GM19324 (cell line): ENCODE measurements around the gene NIBAN1.
A peak's percentile ranks its signal among the peaks of the same experiment; 100 is the strongest.
"Not testable (repeated sequence)": the region's sequence is repeated elsewhere in the genome, so short reads cannot be mapped to it uniquely, and the experiment has no call there.

Source experiments
- ATAC-seq: cut with Tn5 transposase; IDR thresholded peaks from one replicate; pipeline ENCODE4 v1.9.1; 2021; ENCODE audit warnings: mild to moderate bottlenecking, moderate library complexity; ENCODE audit not compliant: unreplicated experiment, low FRiP score

NIBAN1 gene, protein sequence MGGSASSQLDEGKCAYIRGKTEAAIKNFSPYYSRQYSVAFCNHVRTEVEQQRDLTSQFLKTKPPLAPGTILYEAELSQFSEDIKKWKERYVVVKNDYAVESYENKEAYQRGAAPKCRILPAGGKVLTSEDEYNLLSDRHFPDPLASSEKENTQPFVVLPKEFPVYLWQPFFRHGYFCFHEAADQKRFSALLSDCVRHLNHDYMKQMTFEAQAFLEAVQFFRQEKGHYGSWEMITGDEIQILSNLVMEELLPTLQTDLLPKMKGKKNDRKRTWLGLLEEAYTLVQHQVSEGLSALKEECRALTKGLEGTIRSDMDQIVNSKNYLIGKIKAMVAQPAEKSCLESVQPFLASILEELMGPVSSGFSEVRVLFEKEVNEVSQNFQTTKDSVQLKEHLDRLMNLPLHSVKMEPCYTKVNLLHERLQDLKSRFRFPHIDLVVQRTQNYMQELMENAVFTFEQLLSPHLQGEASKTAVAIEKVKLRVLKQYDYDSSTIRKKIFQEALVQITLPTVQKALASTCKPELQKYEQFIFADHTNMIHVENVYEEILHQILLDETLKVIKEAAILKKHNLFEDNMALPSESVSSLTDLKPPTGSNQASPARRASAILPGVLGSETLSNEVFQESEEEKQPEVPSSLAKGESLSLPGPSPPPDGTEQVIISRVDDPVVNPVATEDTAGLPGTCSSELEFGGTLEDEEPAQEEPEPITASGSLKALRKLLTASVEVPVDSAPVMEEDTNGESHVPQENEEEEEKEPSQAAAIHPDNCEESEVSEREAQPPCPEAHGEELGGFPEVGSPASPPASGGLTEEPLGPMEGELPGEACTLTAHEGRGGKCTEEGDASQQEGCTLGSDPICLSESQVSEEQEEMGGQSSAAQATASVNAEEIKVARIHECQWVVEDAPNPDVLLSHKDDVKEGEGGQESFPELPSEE

DNA sequence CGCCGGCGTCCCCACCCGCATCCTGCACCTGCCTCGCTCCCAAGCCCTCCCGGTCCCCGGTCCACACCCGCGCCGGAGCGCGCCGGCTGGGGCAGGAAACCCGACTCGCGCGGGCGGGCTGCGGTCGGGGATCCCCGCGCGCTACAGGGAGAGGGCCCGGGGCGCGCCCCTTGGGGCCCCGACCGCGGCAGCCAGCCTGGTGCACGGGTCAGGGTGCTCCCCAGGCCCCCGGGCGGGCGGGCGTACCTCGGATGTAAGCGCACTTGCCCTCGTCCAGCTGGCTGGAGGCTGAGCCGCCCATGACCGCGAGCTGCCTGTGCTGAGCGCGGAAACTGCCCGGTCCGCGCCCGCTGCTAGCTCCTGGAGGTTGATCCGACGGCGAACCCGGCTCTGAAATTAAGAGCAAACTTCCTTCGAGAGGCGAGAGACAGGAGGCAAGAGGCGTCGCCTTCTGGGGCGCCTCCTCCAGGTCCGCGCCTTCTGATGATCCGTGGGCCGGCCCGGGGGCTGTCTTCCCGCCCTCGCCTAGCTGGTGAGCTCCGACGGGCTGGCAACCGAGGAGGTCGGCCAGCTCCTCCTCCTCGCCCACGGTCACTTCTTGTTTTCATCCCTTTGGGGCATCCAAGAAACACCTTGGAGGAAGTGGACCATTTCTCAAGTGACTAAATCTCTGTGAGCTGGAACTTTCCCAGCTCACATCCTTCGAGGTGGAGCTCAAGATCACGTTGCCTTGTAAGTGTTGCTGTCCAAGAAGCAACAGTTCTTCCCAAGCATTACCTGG is at the start of gene NIBAN1:
TSS of gene NIBAN1 (minus strand) at position 453 of the 781 bp plus-strand sequence. CDS start at position 301, 152 bp downstream.
- ATAC-seq: peak; percentile 65

DNA sequence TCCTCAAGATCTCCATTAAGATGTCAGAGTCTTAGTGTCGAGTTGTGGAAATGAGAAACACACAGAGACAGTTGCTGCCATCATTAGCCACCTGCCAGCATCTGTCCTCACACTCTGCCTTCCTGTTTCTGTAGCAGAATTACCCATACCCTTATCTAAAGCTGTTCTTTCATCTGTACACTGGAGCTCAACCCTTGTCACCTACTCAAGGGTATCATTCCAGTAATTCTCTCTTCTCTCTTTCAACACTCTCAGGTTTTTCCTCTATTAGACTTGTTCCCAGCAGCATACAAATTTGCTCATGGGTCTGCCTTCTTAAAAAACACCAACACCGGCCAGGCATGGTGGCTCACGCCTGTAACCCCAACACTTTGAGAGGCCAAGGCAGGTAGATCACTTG is 43.7 kb upstream of the NIBAN1 start:
- no peak for ATAC-seq

DNA sequence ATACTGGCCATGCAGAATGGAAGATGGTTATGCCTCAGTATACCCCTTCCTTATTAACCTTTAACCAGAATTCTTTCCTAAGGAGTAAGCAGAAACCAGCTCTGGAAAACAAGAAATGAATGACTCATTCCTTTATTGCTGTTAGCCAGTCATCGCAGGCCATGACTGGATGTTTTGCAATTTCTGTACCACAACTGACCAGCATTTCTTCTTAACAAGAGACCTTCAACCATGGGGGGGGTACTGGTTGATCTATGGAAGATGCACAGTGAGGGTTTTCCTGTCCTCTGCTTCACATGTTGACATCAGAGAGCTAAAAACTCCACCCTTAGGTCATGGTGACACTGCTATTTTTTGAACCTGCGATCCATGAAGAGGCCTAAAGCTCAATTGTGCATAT is 43.0 kb upstream of the NIBAN1 start:
- no peak for ATAC-seq

DNA sequence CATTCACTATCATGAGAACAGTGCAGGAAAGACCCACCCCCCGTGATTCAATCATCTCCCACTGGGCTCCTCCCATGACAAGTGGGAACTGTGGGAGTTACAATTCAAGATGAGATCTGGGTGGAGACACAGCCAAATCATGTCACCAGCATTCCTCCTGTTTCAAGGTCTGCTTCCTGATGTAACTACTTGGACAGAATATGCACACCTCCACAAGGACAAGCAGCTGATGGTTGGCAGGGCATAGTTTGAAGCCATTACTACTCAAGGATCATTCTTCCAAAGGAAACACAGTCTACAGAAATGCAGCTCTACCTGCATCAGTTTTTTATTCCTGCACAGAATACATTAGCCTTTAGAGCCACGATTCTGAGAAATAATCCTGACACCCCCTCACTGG is 42.6 kb upstream of the NIBAN1 start:
- no peak for ATAC-seq

DNA sequence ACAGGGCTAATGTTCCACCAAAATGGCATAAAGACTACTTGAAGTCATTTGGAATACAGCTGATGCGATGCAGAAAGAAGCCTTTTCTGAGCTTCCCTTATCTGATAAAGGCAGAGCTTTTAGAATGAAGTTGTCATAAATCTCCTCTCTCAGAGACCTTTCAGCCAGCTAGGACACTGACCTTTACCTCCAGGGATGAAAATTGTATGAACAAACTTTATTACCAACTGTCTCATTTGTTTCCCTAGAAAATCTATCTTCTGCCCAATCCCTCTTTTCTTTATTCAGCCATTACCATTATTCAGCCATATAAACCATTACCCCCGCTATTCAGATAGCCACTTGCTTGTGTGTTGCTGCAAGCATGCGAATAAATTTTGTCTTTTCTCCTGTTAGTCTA is 41.3 kb upstream of the NIBAN1 start:
- no peak for ATAC-seq

DNA sequence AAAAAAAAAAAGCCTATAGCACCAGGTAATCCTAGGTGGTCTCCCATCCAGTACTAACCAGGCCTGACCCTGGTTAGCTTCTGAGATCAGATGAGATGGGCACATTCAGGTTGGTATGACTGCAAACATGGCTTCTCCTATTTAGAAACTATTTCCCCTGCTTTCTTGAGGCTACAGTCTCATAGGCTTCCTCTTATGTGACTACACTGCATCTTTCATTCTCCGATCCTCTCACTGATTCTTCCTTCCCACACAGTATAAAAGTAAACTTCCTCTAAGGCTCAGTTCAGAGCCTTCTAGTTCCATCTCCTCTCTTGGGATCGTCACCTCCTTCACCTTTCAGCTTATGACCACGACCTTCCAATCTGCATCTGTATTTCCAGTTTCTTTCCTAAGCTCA is 40.6 kb upstream of the NIBAN1 start:
- ATAC-seq: no peak

DNA sequence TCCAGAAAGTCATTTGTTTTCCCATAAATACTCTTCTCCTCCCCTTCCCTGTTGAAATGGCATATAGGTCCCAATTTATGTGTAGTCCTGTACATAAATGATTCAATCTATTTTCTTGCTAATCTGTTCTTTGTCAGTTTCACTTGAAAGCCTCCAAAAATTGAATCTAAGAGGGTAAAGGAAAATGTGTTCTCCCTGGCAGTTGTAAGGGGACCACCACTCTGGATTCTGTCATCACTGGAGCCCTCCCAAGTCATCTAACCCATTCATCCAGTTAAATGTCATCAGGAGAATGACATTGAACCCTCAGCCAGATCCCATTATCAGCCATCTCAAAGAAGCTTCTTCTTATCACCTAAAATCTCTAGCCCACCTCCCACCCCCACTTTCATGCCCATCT is 36.1 kb upstream of the NIBAN1 start:
- no peak for ATAC-seq

DNA sequence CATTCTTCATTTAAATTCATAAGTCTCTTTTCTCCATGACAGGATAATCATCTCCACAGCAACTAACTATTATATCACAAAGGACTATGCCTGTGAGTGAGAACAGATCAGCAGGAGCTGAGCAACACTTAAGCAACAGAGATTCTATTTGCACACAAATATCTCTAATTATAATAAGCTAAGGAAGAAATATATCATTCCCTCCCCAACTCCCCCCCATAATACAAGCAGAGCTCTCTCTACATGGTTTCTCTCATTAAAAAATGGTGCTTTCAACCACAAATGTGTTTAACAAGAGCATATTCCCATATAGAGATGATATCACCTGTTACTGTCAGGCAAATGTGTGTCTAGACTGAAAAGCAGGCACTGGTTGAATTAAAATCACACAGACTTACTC is 34.5 kb upstream of the NIBAN1 start:
- ATAC-seq: no peak

DNA sequence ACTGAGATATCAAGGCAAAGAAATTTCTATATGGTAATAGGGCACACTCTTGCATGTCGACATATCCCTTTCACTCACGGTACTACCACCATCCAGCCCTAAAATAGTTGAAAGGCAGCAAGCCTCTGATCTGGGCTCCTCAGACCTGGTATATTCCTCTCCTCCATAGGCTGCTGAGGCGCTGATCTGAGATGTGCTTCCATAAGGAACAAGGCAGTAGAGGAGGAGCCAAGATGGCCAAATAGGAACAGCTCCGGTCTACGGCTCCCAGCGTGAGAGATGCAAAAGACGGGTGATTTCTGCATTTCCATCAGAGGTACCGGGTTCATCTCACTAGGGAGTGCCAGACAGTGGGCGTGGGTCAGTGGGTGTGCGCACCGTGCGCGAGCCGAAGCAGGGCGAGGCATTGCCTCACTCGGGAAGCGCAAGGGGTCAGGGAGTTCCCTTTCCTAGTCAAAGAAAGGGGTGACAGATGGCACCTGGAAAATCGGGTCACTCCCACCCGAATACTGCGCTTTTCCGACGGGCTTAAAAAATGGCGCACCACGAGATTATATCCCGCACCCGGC is 27.1 kb upstream of the NIBAN1 start:
- not testable (repeated sequence) for ATAC-seq

DNA sequence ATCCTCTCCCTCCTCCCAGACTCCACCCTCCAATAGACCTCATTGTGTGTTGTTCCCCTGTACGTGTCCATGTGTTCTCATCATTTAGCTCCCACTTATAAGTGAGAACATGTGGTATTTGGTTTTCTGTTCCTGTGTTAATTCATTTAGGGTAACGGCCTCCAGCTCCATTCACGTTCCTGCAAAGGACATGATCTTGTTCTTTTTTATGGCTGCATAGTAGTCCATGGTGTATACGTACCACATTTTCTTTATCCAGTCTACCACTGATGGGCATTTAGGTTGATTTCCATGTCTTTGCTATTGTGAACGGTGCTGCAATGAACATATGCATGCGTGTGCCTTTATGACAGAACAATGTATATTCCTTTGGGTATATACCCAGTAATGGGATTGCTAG is 25.7 kb upstream of the NIBAN1 start:
- ATAC-seq: not testable (repeated sequence)

DNA sequence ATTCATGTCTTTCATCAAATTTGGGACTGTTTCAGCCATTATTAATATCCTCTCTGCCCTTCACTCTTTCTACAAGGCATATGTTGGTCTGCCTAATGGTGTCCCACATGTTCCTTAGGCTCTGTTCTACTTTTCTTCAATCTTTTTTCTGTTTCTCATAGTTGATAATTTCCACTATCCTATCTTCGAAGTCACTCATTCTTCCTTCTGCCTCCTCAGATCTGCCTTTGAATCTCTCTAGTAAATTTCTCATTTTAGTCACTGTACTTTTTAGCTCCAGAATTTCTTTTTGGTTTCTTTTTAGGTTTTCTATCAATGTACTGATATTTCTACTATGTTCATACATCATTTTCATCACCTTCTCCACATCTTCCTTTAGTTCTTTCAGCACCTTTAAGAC is 20.0 kb upstream of the NIBAN1 start:
- ATAC-seq: no peak

DNA sequence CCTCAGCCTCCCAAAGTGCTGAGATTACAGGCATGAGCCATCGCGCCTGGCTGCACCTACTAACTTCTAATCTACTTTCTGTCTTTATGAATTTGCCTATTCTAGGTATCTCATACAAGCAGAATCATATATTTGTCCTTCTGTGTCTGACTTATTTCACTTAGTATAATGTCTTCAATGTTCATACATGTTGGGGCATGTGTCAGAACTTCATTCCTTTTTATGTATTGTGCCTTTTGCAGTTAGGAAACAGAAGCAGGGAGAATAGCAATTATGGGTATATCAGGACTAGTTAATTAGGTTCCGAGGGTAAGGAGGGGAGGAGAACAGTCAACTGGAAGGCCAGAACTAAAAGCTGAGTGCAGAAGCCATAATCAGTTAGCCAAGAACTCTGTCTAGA is 18.0 kb upstream of the NIBAN1 start:
- no peak for ATAC-seq

DNA sequence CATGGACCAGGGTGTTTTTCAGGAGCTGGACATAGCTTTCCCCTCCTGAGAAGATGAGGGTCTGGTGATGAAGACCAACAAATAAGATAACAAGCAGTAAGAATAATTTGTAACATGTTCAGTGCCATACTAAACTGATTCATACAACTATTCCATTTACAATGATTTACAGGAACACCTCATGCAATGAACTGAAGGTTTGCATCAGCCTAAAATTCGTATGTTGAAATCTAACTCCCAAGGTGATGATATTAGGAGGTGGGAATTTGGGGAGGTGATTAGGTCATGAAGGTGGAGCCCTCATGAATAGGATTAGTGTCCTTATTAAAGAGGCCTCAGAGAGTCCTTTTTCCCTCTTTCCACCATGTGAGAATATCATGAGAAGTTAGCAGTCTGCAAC is 15.9 kb upstream of the NIBAN1 start:
- ATAC-seq: no peak

DNA sequence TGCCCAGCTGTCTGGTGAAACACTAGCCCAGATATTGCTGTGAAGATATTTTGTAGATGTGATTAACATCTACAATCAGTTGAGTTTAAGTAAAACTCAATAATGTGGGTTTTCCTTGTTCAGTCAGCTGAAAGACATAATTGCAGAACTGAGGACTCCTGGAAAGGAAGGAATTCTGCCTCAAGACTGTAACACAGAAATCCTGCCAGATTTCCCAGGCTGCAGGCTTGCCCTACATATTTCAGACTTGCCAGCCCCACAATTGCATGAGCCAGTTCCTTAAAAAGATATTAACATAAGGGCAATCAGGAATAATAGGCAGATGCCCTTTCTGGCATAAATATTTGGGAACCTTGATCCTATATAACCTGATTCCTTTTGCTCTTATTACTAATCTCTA is 14.2 kb upstream of the NIBAN1 start:
- ATAC-seq: no peak

DNA sequence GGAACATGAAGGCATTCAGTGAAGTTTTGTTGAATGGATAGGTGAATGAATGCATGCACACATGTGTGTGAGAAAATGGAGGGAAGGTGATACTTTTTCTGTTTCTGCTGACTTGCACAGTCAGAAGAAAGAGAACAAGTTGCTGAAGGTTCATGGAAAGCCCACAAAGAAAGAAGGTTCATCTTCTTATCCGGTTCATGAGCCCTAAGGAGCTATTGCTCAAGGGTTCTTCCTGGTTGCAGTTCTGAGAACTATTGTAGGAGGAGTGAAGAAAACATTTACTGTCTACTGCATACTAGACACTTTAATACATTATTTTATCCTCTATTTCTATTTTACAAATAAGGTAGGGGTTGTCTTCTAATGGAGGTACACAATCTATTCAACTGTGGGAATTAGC is 13.4 kb upstream of the NIBAN1 start:
- no peak for ATAC-seq

DNA sequence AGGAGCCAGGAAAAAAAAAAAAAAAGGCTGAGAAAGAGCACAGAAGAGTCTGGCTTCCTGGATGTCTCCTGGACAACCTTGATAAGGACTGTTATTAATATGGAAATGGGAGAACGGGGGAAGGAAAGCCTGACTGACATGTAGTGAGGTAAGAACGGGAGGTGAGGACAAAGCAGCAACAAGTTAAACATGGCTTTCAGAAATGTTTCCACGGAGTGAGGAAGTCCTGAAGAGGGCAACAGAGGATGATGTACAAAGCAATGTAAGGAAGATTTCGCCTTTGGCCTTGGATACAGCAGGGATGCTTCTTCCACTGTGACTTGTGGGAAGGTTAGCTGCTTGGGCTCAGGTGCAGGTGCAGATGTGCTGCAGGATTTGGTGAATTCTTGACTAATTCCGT is 11.9 kb upstream of the NIBAN1 start:
- no peak for ATAC-seq

DNA sequence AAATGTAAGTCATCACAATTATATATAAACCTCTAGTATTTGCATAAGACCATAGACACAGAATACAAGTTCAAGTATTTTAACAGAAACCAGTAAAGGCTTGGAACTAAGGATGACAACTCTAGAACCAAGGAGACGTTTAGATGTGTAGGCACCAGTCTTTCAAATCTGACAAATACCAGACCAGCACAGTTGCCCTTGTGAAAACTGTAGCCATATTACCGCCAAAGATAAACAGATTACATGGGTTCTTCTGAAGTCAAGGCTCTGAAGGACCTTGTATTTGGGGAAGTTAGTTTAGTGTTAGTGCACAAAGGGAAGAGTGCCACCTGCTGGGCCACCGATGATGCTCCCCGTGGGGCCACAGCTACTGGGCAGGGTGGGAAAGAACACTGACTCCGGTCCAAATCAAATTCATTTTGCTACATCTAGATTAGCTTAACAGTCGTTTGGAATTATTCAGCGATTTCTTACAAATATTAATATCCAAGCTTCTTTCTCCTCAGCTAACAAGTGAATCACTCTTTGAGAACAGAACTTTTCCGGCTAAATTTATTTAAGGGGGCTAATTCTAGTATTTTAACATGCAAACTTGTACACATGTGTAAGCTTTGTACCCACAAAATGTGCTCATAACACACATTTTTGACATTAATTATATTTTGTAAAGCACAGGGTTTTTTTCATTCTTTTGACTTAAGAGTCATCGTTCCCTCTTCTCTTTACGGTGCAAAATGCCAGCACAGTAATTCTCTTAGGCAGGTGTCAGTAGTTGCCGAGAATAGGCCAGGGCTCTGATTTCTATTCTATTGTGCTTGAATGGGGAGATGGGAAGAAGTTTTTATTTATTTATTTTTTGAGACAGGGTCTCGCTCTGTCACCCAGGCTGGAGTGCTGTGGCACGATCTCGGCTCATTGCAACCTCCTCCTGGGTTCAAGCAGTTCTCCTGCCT is 8.0 kb upstream of the NIBAN1 start:
- ATAC-seq: peak; percentile 88

DNA sequence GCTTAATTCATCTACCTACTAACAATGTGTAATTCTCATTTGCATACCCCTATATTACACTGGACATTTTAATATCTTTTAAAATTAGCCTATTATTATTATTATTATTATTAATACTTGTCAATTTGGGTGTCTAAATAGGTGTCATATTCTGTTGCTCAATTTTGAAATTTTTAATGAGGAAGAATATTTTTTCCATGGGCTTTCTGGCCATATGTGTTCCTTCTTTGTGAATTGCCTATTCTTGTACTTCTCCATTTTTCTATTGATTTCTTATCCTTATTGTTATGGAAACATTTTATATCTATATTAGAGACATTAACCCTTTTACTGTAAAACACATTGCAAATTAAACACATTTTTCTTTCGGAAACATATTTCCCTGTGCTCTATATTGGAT is 6.4 kb upstream of the NIBAN1 start:
- ATAC-seq: no peak

DNA sequence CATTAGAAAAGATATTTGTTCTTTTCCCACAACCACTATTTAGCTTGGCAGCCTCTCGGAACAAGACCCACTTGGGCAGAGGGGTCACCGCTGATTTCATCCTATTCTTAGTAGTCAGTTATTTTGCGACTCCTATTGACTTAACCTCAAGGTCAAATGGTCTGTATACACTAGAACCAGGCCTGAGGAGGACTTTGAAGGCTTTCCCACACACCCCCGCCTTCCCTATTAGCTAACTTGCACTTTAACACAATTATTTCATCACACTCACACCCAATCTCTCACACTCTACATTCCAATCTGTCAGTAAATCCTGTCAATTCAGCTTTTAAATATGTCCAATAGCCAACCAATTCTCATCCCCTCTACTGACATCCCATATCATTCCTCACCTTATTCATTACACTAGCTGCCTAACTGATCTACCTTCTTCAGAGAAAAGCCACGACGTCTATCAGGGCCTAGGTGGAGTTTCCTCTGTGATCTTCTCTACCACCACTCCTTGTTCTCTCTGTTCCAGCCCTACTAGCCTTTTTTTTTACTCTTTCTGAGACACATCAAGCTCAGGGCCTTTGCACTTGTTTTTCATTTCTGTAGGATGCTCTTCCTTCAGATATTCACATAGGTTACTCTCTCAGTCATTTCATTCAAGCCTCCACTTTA is 1.0 kb upstream of the NIBAN1 start:
- no peak for ATAC-seq
